K562 (cell line): ENCODE results near the gene SGK1. TPM values are rescaled to one million over a fixed set of nuclear protein-coding genes. Genes with fewer than 3 reads are reported as not detected.

Experiments
- CUX1 ChIP-seq: fragments of 200-800 bp; sonication (Bioruptor generic); IDR thresholded peaks from 2 replicates; pipeline ENCODE4 v1.6.1; 2016; ENCODE audit warnings: missing genetic modification characterization, missing compliant biosample characterization
- ILF3 ChIP-seq: fragments of 450-650 bp; IDR thresholded peaks from 2 replicates; pipeline ENCODE4 v1.6.1; 2018; ENCODE audit warnings: antibody characterized with exemption, mild to moderate bottlenecking, moderate library complexity, borderline replicate concordance
- JUND ChIP-seq, 2 experiments: IDR thresholded peaks; 2 replicates in 1 of 2; 3 replicates in 1 of 2; pipeline ENCODE4 v1.6.1; 2011; ENCODE audit warnings: borderline replicate concordance in 2 of 2, low read depth in 2 of 2, low read length in 2 of 2, improper control_type of control experiment in 1 of 2, missing biosample characterization in 1 of 2, missing genetic modification characterization in 1 of 2, missing genetic modification reagents in 1 of 2
- NR4A1 ChIP-seq, 2 experiments: fragments of 250-450 bp in 1 of 2; fragments of 450-650 bp in 1 of 2; sonication (Bioruptor Pico) in 1 of 2; IDR thresholded peaks; 2 replicates each; pipeline versions ENCODE4 v1.4.0 to v1.6.1; 2016 to 2020; ENCODE audit warnings: mild to moderate bottlenecking in 2 of 2, missing compliant biosample characterization in 1 of 2, missing genetic modification characterization in 1 of 2, moderate library complexity in 1 of 2
- SRF ChIP-seq, 2 experiments: fragments of 250-450, 450-650 bp in 1 of 2; sonication (Bioruptor Pico) in 1 of 2; sonication (generic) in 1 of 2; formaldehyde crosslinking; IDR thresholded peaks; 2 replicates each; pipeline versions ENCODE4 v1.5.0 to v1.5.1; 2020 to 2022; ENCODE audit warnings: mild to moderate bottlenecking in 1 of 2, missing genetic modification reagents in 1 of 2
- TEAD1 ChIP-seq, 2 experiments: fragments of 450-650 bp in 1 of 2; sonication (generic) in 1 of 2; formaldehyde crosslinking; IDR thresholded peaks; 2 replicates each; pipeline versions ENCODE4 v1.4.0 to v1.8.0; 2020 to 2022; ENCODE audit warnings: mild to moderate bottlenecking in 2 of 2, missing genetic modification reagents in 1 of 2
- ZNF12 ChIP-seq: sonication (generic); formaldehyde crosslinking; IDR thresholded peaks from 2 replicates; pipeline ENCODE4 v1.4.0; 2020; ENCODE audit warnings: mild to moderate bottlenecking, missing genetic modification reagents
- ZNF232 ChIP-seq: sonication (generic); formaldehyde crosslinking; IDR thresholded peaks from 2 replicates; pipeline ENCODE4 v1.8.0; 2022; ENCODE audit warnings: mild to moderate bottlenecking, missing genetic modification reagents
- ZNF318 ChIP-seq, 2 experiments: fragments of 450-650 bp; IDR thresholded peaks; 2 replicates each; pipeline ENCODE4 v1.6.1; 2016; ENCODE audit warnings: mild to moderate bottlenecking in 2 of 2, borderline replicate concordance in 1 of 2, low read depth in 1 of 2, moderate library complexity in 1 of 2
- polyA plus RNA-seq, 8 experiments: library from polyadenylated mRNA; depleted of rRNA in 4 of 8; stranded (reverse) in 5 of 8; unstranded in 3 of 8; fragments of >200 nt; fragmentation: Nextera tagmentation in 2 of 8; fragmentation: Illumina TruSeq in 1 of 8; extraction: Ambion mirVana in 2 of 8; extraction: Trizol in 1 of 8; gene quantifications; 2 replicates each; pipeline versions ENCODE4 v1.2.1 to v1.2.3, GENCODE V29; 2011 to 2014; ENCODE audit warnings: inconsistent platforms in 1 of 8, missing spikeins in 1 of 8
- total RNA-seq, 7 experiments: library from RNA; depleted of rRNA in 6 of 7; stranded (reverse); fragments of >200 nt in 6 of 7; fragmentation: Illumina TruSeq in 2 of 7; extraction: Trizol in 2 of 7; gene quantifications; 2 replicates each; pipeline versions ENCODE4 v1.2.1 to v1.2.3, GENCODE V29; 2011 to 2021; ENCODE audit warnings: low replicate concordance in 1 of 7
- TF ChIP-seq, protein P1 (sequence below): fragments of 250-450 bp; sonication (Bioruptor Pico); IDR thresholded peaks from 2 replicates; pipeline ENCODE4 v1.8.0; 2021; ENCODE audit warnings: moderate library complexity, mild to moderate bottlenecking, inconsistent platforms

SGK1 gene
- total and polyA plus RNA-seq, 9 of the 15 experiments (the other 6 are each of a cell fraction or from before 2014, with no cell fraction given): 3.5 to 7.2 (median 3.9) TPM

DNA sequence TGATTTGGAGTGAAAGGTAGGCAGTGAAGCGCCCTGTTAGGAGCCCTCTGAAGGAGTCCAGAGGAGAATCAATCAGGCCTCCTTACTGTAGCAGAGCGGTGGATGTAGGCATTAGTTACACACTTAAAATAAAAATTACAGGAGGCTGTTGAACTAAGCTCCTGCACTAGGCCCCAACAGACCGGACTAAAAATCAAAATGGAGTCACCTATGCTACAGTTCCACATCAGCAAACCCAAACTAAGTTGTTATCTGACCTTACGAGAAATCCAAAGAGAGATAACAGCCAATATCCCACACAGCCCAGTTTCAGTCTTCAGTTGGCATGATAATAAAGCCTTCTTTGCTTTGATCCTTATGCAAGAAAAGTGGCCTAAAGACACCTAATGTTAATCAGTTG, 26.8 kb downstream of the SGK1 start (continued):
- no peak for TF ChIP-seq ZNF232 (CRISPR knock-in tag)
- no peak for TF ChIP-seq ILF3
- no peak for TF ChIP-seq ZNF12
- no peak for TF ChIP-seq JUND (IDR thresholded peaks at IDR 0.05; ENCODE audit: borderline replicate concordance, low read depth, low read length)
- peak; percentile 50; the same call in 1 of the 3 replicates for TF ChIP-seq JUND (tag; IDR thresholded peaks at IDR 0.05; ENCODE audit: borderline replicate concordance, low read depth, low read length)
- TF ChIP-seq TEAD1 (CRISPR knock-in tag; IDR thresholded peaks at IDR 0.05): peak in 1 of 2 experiments; percentile 96; a peak in 2 of 4 replicates
- TF ChIP-seq CUX1 (CRISPR knock-in tag): peak; percentile 63; the same call in 1 of the 2 replicates
- TF ChIP-seq, protein P1, sequence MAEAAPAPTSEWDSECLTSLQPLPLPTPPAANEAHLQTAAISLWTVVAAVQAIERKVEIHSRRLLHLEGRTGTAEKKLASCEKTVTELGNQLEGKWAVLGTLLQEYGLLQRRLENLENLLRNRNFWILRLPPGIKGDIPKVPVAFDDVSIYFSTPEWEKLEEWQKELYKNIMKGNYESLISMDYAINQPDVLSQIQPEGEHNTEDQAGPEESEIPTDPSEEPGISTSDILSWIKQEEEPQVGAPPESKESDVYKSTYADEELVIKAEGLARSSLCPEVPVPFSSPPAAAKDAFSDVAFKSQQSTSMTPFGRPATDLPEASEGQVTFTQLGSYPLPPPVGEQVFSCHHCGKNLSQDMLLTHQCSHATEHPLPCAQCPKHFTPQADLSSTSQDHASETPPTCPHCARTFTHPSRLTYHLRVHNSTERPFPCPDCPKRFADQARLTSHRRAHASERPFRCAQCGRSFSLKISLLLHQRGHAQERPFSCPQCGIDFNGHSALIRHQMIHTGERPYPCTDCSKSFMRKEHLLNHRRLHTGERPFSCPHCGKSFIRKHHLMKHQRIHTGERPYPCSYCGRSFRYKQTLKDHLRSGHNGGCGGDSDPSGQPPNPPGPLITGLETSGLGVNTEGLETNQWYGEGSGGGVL: peak; percentile 68; the same call in 1 of the 2 replicates
- TF ChIP-seq SRF (CRISPR knock-in tag; IDR thresholded peaks at IDR 0.05): no peak
- TF ChIP-seq NR4A1 (CRISPR knock-in tag; IDR thresholded peaks at IDR 0.05): 0 out of 2 replicates have a peak, but pooled peaks have one; percentile 26
- peak; percentile 97 for TF ChIP-seq NR4A1 (tag; IDR thresholded peaks at IDR 0.05)
- no peak for TF ChIP-seq ZNF318 (IDR thresholded peaks at IDR 0.05; ENCODE audit: borderline replicate concordance in 1 of 2, low read depth in 1 of 2)
